SK-N-MC (cell line): Measurements from ENCODE around the gene MMP15.

Experiments used
- EZH2 ChIP-seq: fragments of 200-600 bp; sonication (generic); IDR thresholded peaks from one replicate; pipeline ENCODE4 v1.6.1; 2017; ENCODE audit warnings: antibody characterized with exemption
- POLR2AphosphoS5 ChIP-seq: IDR thresholded peaks from 2 replicates; pipeline ENCODE4 v1.6.1; 2012; ENCODE audit warnings: mild to moderate bottlenecking, low read depth, low read length, borderline replicate concordance

GRCh38 chr16:58051821-58052603 is 26.5 kb downstream of the MMP15 start:
- TF ChIP-seq EZH2 (no peak), POLR2AphosphoS5 (no peak)
